ENCODE measurements around the gene ANKFN1.

Gene ANKFN1

DNA sequence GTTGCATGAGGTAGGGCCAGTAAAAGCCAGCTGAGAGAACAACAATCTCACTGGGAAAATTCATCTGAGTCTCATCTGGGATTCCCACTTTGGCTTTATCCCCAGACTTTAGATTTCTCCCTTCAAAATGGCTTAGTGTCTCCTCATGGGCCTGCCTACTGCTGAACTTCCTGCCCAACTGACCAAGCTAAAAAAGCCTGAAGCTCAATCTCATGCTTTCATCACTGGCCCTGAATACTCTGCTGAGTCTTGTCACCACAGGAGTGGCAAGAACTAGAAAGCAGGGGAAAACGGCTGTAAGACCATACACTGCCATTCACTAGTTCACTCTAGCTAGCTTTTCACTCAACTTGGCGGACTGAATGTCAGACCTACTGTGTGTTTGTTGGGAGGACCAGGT lies 343.9 kb downstream of the ANKFN1 start:
- Histone ChIP-seq H3K36me3 (ENCODE audit: low read depth) (no peaks in the 10 kb centered on the region), H3K4me3 (ENCODE audit: severe bottlenecking) (no peak overlapping the region), H3K27me3 (ENCODE audit: insufficient read depth, poor library complexity, severe bottlenecking) (no peaks in the 10 kb centered on the region), H3K4me1 (ENCODE audit: insufficient read depth, poor library complexity, severe bottlenecking) (no peaks in the 10 kb centered on the region), H3K27ac (ENCODE audit: poor library complexity, severe bottlenecking) (no peak overlapping the region), H3K9me3 (ENCODE audit: severe bottlenecking) (no peaks in the 10 kb centered on the region)
- ATAC-seq (ENCODE audit: low read depth) (no peak), DNase-seq (ENCODE audit: low spot score) (no peak)
- TF ChIP-seq, protein P1, sequence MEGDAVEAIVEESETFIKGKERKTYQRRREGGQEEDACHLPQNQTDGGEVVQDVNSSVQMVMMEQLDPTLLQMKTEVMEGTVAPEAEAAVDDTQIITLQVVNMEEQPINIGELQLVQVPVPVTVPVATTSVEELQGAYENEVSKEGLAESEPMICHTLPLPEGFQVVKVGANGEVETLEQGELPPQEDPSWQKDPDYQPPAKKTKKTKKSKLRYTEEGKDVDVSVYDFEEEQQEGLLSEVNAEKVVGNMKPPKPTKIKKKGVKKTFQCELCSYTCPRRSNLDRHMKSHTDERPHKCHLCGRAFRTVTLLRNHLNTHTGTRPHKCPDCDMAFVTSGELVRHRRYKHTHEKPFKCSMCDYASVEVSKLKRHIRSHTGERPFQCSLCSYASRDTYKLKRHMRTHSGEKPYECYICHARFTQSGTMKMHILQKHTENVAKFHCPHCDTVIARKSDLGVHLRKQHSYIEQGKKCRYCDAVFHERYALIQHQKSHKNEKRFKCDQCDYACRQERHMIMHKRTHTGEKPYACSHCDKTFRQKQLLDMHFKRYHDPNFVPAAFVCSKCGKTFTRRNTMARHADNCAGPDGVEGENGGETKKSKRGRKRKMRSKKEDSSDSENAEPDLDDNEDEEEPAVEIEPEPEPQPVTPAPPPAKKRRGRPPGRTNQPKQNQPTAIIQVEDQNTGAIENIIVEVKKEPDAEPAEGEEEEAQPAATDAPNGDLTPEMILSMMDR (IDR thresholded peaks at IDR 0.05; ENCODE audit: poor library complexity, severe bottlenecking), result no peak

DNA sequence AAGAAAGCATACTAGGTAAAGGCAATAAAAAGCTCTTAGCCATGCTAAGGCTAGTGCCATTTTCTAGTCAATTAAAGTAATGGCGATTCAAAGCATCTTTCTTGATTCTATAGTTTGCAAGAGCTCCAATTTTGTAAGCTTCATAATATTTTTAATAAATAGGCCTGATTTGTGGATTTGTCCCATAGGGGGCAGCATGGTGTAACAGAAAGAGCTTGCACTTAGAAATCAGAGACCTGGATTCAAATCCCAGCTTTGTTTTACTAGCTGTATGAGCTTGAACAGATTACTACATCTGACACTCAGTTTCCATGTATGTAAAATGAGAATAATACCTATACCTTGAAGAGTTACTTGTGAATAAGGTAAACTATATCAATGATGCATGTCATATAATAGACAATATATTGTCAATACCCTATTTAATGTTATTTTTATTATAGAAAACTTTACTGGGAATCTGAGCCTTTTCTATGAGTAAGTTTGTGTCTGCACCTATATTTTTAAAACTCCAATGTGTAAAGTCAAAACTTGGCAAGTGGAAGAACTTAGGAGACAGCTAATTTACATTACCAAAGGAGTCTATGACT lies 346.6 kb downstream of the ANKFN1 start:
- TF ChIP-seq, protein P1 (IDR thresholded peaks at IDR 0.05; ENCODE audit: poor library complexity, severe bottlenecking), result peak; percentile 48

DNA sequence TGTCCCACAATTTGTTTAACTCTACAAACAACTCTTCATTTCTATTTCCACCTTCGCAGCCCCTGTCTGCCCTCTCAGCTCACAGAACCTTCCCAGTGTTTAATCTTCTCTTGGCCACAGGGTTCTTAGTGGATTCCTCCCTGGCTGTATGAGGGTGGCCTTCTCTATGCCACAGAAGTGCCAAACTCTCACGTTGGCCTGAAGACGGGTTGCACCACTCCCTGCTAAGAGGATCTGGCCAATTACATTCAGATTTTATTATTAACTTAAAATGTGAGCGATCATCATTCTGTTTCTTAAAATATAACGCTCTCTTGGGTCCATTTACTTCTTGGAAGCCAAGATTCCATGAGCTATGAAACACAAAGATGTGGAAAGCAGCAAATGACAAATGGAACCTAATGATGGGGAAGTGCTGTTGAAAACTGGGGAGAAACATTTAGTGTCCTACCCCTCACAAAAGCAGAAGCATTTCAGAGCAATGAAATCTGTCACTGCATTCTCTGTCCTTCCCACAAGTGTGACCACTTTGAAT lies 348.9 kb downstream of the ANKFN1 start:
- H3K4me3 ChIP-seq (ENCODE audit: severe bottlenecking), result no peak overlapping the region
- H3K27ac ChIP-seq (ENCODE audit: poor library complexity, severe bottlenecking), result no peak overlapping the region
- H3K4me1 ChIP-seq (ENCODE audit: insufficient read depth, poor library complexity, severe bottlenecking), result no peaks in the 10 kb centered on the region
- ATAC-seq (ENCODE audit: low read depth) (no peak), DNase-seq (ENCODE audit: low spot score) (no peak)
- H3K27me3 ChIP-seq (ENCODE audit: insufficient read depth, poor library complexity, severe bottlenecking), result no peaks in the 10 kb centered on the region
- no peaks in the 10 kb centered on the region for H3K36me3 ChIP-seq (ENCODE audit: low read depth)
- no peaks in the 10 kb centered on the region for H3K9me3 ChIP-seq (ENCODE audit: severe bottlenecking)
- TF ChIP-seq, protein P1 (IDR thresholded peaks at IDR 0.05; ENCODE audit: poor library complexity, severe bottlenecking), result no peak

More for the DNA sequence above, 346.6 kb downstream of the ANKFN1 start:
- no peak for ATAC-seq (ENCODE audit: low read depth)
- Histone ChIP-seq H3K27me3 (ENCODE audit: insufficient read depth, poor library complexity, severe bottlenecking) (no peaks in the 10 kb centered on the region), H3K36me3 (ENCODE audit: low read depth) (no peaks in the 10 kb centered on the region), H3K4me3 (ENCODE audit: severe bottlenecking) (no peak overlapping the region), H3K27ac (ENCODE audit: poor library complexity, severe bottlenecking) (no peak overlapping the region), H3K9me3 (ENCODE audit: severe bottlenecking) (no peaks in the 10 kb centered on the region), H3K4me1 (ENCODE audit: insufficient read depth, poor library complexity, severe bottlenecking) (no peaks in the 10 kb centered on the region)
- DNase-seq (ENCODE audit: low spot score), result no peak

DNA sequence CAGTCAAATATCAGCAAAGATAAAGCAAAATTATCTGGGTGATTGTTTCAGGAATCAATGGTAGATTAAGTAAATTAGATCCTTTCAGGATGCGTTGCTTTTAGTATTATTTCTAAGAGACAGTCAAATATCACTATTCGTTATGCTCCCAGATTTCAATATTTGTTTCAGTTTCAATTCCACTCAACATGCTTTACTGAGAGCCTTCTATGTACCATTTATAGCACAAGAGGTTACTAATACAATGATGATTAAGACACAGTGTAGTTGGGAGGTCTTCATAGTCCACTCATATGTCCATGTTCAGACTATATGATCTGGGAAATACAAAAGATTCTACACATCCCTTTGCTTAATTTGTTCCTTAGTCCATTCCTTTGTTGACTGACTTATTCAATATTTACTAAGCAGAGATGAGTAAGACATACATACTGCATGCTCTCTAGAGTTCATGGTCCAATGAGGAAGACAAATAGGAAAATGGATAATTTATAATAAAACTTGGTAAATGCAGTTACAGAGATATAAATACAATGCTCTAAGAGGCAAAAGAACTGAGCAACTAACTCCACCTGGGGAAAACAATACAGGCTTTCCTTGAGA lies 352.0 kb downstream of the ANKFN1 start:
- no peak for ATAC-seq (ENCODE audit: low read depth)
- no peak for DNase-seq (ENCODE audit: low spot score)
- TF ChIP-seq, protein P1 (IDR thresholded peaks at IDR 0.05; ENCODE audit: poor library complexity, severe bottlenecking), result no peak
- H3K27me3 ChIP-seq (ENCODE audit: insufficient read depth, poor library complexity, severe bottlenecking), result no peaks in the 10 kb centered on the region
- no peak overlapping the region for H3K27ac ChIP-seq (ENCODE audit: poor library complexity, severe bottlenecking)
- no peaks in the 10 kb centered on the region for H3K36me3 ChIP-seq (ENCODE audit: low read depth)
- H3K4me3 ChIP-seq (ENCODE audit: severe bottlenecking), result no peak overlapping the region
- no peaks in the 10 kb centered on the region for H3K9me3 ChIP-seq (ENCODE audit: severe bottlenecking)
- no peaks in the 10 kb centered on the region for H3K4me1 ChIP-seq (ENCODE audit: insufficient read depth, poor library complexity, severe bottlenecking)

DNA sequence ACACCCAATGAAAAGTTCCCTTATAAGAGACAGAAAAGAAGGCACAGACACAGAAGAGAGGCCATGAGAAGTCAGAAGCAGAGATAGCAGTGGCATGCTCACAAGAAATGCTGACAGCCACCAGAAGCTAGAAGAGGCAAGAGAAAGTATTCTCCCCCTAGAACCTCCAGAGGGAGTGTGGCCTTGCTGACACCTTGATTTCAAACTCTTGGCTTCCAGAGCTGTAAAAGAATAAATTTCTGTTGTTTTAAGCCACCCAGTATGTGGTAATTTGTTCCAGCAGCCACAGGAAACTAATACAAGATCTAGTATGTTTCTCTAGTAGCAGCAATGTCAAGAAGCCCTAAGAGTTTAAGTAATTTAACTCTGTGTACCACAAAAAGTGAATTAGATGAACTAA lies 353.1 kb downstream of the ANKFN1 start:
- Histone ChIP-seq H3K9me3 (ENCODE audit: severe bottlenecking) (no peaks in the 10 kb centered on the region), H3K27me3 (ENCODE audit: insufficient read depth, poor library complexity, severe bottlenecking) (no peaks in the 10 kb centered on the region), H3K4me3 (ENCODE audit: severe bottlenecking) (no peak overlapping the region), H3K36me3 (ENCODE audit: low read depth) (no peaks in the 10 kb centered on the region), H3K4me1 (ENCODE audit: insufficient read depth, poor library complexity, severe bottlenecking) (no peaks in the 10 kb centered on the region), H3K27ac (ENCODE audit: poor library complexity, severe bottlenecking) (no peak overlapping the region)
- ATAC-seq (ENCODE audit: low read depth) (no peak), DNase-seq (ENCODE audit: low spot score) (no peak)
- TF ChIP-seq, protein P1 (IDR thresholded peaks at IDR 0.05; ENCODE audit: poor library complexity, severe bottlenecking), result no peak
